Measurements from ENCODE around the gene GSTCD. TPM values are rescaled to one million over a fixed set of nuclear protein-coding genes. Genes with fewer than 3 reads are reported as not detected.

Gene GSTCD
- total RNA-seq, 1 experiment from 2014 or later, result 21.7 TPM

DNA sequence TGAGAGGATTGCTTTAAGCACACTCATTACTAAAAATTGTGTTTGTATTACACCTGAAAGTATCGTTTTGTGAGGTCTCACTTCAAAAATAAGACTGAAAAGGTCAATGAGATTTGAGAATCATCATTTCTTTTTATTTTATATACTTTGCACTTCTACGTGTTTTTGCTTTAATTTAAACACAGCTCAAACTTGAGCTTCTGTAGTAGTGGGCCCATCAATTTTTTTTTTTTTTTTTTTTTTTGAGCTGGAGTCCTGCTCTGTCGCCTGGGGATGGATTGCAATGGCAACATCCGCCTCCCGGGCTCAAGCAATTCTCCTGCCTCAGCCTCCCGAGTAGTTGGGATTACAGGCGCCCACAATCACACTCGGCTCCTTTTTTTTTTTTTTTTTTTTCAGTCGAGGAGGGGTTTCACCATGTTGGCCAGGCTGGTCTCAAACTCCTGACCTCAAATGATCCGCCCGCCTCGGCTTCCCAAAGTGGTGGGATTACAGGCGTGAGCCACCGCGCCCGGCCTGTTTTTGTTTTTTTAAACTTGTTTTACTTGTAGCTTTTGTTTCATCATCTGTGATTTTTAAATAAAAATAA is 1.5 kb downstream of the GSTCD start:
- Mint-ChIP-seq H3K36me3 (no peaks in the 10 kb centered on the region), H3K4me3 (peak overlapping the region; percentile 97), H3K9me3 (no peaks in the 10 kb centered on the region), H3K4me1 (peaks cover 16% of the 10 kb centered on the region), H3K27ac (no peak overlapping the region), H3K27me3 (ENCODE audit: low read depth) (no peaks in the 10 kb centered on the region)
- no peak for TF ChIP-seq TEAD1 (CRISPR knock-in tag; IDR thresholded peaks at IDR 0.05)
- CTCF ChIA-PET, result interaction anchor here (0.6 kb wide), 1 partner anchor 189 kb away, joined by 3 read pairs; no protein-coding TSS in a partner anchor
- no peak for ATAC-seq
- DNase-seq (ENCODE audit: low spot score), result no peak
- POLR2A ChIA-PET, result interaction anchor here (0.7 kb wide), 1 partner anchor 585 kb away, joined by 5 read pairs; no protein-coding TSS in a partner anchor

DNA sequence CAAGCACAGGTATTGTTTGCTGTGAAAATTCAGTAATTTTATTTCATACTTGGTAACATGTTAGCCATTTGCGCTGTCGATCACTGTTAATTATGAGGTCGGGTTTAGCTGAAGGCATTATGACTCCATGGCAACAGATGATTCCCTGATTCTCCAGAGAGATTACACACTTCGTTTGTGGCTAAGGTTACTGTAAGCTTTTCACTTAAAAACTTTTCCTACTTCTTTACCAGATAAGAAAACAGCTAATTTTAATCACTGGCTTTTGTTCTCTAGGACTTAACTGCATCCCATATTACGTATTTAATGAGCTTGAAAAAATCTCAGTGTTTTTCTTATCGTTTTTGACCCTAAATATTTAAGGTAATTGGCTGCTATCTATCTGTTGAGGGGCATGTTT is 2.1 kb downstream of the GSTCD start:
- no peaks in the 10 kb centered on the region for H3K27me3 Mint-ChIP-seq (ENCODE audit: low read depth)
- ChIA-PET POLR2A (interaction anchor here (0.7 kb wide), 1 partner anchor 585 kb away, joined by 5 read pairs; no protein-coding TSS in a partner anchor), CTCF (interaction anchor here (0.6 kb wide), 1 partner anchor 190 kb away, joined by 3 read pairs; no protein-coding TSS in a partner anchor)
- no peak overlapping the region for H3K27ac Mint-ChIP-seq
- DNase-seq (ENCODE audit: low spot score), result no peak
- ATAC-seq, result no peak
- H3K36me3 Mint-ChIP-seq, result no peaks in the 10 kb centered on the region
- H3K4me3 Mint-ChIP-seq, result no peak overlapping the region
- H3K4me1 Mint-ChIP-seq, result peaks cover 16% of the 10 kb centered on the region
- no peaks in the 10 kb centered on the region for H3K9me3 Mint-ChIP-seq
- TF ChIP-seq NR3C1 (CRISPR knock-in tag; conservative IDR thresholded peaks at IDR 0.05; ENCODE audit: low read depth), result no peak
- TF ChIP-seq, protein P1, sequence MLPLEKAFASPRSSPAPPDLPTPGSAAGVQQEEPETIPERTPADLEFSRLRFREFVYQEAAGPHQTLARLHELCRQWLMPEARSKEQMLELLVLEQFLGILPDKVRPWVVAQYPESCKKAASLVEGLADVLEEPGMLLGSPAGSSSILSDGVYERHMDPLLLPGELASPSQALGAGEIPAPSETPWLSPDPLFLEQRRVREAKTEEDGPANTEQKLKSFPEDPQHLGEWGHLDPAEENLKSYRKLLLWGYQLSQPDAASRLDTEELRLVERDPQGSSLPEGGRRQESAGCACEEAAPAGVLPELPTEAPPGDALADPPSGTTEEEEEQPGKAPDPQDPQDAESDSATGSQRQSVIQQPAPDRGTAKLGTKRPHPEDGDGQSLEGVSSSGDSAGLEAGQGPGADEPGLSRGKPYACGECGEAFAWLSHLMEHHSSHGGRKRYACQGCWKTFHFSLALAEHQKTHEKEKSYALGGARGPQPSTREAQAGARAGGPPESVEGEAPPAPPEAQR (CRISPR knock-in tag; IDR thresholded peaks at IDR 0.05), result no peak
- no peak for TF ChIP-seq FOXK1 (CRISPR knock-in tag; IDR thresholded peaks at IDR 0.05)
- no peak for TF ChIP-seq ZNF138 (CRISPR knock-in tag; conservative IDR thresholded peaks at IDR 0.05)
- no peak for TF ChIP-seq KAT7 (CRISPR knock-in tag; IDR thresholded peaks at IDR 0.05; ENCODE audit: borderline replicate concordance)
- no peak for TF ChIP-seq USF1 (CRISPR knock-in tag; IDR thresholded peaks at IDR 0.05)
- TF ChIP-seq FOXJ3 (CRISPR knock-in tag; IDR thresholded peaks at IDR 0.05; ENCODE audit: borderline replicate concordance), result no peak
- TF ChIP-seq ZBTB21 (CRISPR knock-in tag; IDR thresholded peaks at IDR 0.05; ENCODE audit: borderline replicate concordance), result no peak
- TF ChIP-seq, protein P2, sequence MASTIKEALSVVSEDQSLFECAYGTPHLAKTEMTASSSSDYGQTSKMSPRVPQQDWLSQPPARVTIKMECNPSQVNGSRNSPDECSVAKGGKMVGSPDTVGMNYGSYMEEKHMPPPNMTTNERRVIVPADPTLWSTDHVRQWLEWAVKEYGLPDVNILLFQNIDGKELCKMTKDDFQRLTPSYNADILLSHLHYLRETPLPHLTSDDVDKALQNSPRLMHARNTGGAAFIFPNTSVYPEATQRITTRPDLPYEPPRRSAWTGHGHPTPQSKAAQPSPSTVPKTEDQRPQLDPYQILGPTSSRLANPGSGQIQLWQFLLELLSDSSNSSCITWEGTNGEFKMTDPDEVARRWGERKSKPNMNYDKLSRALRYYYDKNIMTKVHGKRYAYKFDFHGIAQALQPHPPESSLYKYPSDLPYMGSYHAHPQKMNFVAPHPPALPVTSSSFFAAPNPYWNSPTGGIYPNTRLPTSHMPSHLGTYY (CRISPR knock-in tag; IDR thresholded peaks at IDR 0.05), result no peak
- no peak for TF ChIP-seq IRF1 (CRISPR knock-in tag; IDR thresholded peaks at IDR 0.05)
- no peak for TF ChIP-seq NFATC4 (CRISPR knock-in tag; IDR thresholded peaks at IDR 0.05)
- TF ChIP-seq SMAD4 (CRISPR knock-in tag; IDR thresholded peaks at IDR 0.05), result no peak
- no peak for TF ChIP-seq EMX1 (CRISPR knock-in tag; IDR thresholded peaks at IDR 0.05)
- TF ChIP-seq ZNF219 (CRISPR knock-in tag; IDR thresholded peaks at IDR 0.05; ENCODE audit: borderline replicate concordance), result no peak
- no peak for TF ChIP-seq ELF4 (CRISPR knock-in tag; IDR thresholded peaks at IDR 0.05; ENCODE audit: low read depth)

GRCh38 chr4:105712766-105713165 is 4.2 kb downstream of the GSTCD start:
- ChIA-PET CTCF (no interaction called here), POLR2A (no interaction called here)
- no peaks in the 10 kb centered on the region for H3K27me3 Mint-ChIP-seq (ENCODE audit: low read depth)
- no peak overlapping the region for H3K4me3 Mint-ChIP-seq
- peaks cover 10% of the 10 kb centered on the region for H3K36me3 Mint-ChIP-seq
- TF ChIP-seq FOXK1 (CRISPR knock-in tag; IDR thresholded peaks at IDR 0.05) (no peak), MLX (CRISPR knock-in tag; IDR thresholded peaks at IDR 0.05) (no peak), MYBL2 (CRISPR knock-in tag; IDR thresholded peaks at IDR 0.05) (no peak), SP1 (CRISPR knock-in tag; conservative IDR thresholded peaks at IDR 0.05) (no peak), ZNF425 (CRISPR knock-in tag; conservative IDR thresholded peaks at IDR 0.05) (no peak), MXD4 (CRISPR knock-in tag; IDR thresholded peaks at IDR 0.05; ENCODE audit: borderline replicate concordance) (no peak), ELF4 (CRISPR knock-in tag; IDR thresholded peaks at IDR 0.05; ENCODE audit: low read depth) (no peak), ZNF219 (CRISPR knock-in tag; IDR thresholded peaks at IDR 0.05; ENCODE audit: borderline replicate concordance) (no peak)
- TF ChIP-seq, protein P3, sequence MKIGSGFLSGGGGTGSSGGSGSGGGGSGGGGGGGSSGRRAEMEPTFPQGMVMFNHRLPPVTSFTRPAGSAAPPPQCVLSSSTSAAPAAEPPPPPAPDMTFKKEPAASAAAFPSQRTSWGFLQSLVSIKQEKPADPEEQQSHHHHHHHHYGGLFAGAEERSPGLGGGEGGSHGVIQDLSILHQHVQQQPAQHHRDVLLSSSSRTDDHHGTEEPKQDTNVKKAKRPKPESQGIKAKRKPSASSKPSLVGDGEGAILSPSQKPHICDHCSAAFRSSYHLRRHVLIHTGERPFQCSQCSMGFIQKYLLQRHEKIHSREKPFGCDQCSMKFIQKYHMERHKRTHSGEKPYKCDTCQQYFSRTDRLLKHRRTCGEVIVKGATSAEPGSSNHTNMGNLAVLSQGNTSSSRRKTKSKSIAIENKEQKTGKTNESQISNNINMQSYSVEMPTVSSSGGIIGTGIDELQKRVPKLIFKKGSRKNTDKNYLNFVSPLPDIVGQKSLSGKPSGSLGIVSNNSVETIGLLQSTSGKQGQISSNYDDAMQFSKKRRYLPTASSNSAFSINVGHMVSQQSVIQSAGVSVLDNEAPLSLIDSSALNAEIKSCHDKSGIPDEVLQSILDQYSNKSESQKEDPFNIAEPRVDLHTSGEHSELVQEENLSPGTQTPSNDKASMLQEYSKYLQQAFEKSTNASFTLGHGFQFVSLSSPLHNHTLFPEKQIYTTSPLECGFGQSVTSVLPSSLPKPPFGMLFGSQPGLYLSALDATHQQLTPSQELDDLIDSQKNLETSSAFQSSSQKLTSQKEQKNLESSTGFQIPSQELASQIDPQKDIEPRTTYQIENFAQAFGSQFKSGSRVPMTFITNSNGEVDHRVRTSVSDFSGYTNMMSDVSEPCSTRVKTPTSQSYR (CRISPR knock-in tag; IDR thresholded peaks at IDR 0.05), result no peak
- H3K4me1 Mint-ChIP-seq, result peaks cover 11% of the 10 kb centered on the region
- ATAC-seq (no peak), DNase-seq (ENCODE audit: low spot score) (no peak)
- peaks cover 10% of the 10 kb centered on the region for H3K9me3 Mint-ChIP-seq
- no peak overlapping the region for H3K27ac Mint-ChIP-seq

Measured in WTC11 (cell line).